ENCODE measurements around the gene LAMTOR4. TPM values are rescaled to one million over a fixed set of nuclear protein-coding genes. Genes with fewer than 3 reads are reported as not detected.
A peak's percentile ranks its signal among the peaks of the same experiment; 100 is the strongest.

LAMTOR4 gene
- total and polyA plus RNA-seq, 4 donors: 63.4 to 288 (median 187) TPM

GRCh38 chr7:100166970-100167911 lies 18.5 kb downstream of the LAMTOR4 start:
- H3K4me3 ChIP-seq: no peak overlapping the region
- no peak for TF ChIP-seq CTCF (IDR thresholded peaks at IDR 0.05; ENCODE audit: control extremely low read depth, extremely low read depth)
- peaks cover 0 to 4% (median 0%) of the 10 kb centered on the region in 4 donors for H3K36me3 ChIP-seq (ENCODE audit: control insufficient read depth in 4 of 4, insufficient read depth in 4 of 4, low read length in 4 of 4)
- ATAC-seq (ENCODE audit: insufficient read depth, low FRiP score): no peak
- DNase-seq: peak in 2 of 3 donors; percentile 64 to 72
- no peak overlapping the region for H3K27ac ChIP-seq (ENCODE audit: low read depth in 1 of 2, low read length in 1 of 2)
- H3K9ac ChIP-seq (ENCODE audit: insufficient read depth in 1 of 2, low read length in 2 of 2): peak overlapping the region in 1 of 2 donors; percentile 63
- H3K27me3 ChIP-seq (ENCODE audit: control insufficient read depth in 3 of 3, insufficient read depth in 3 of 3, low read length in 2 of 3): peaks cover 0 to 4% (median 0%) of the 10 kb centered on the region in 3 donors
- peaks cover 0 to 25% (median 3%) of the 10 kb centered on the region in 5 donors for H3K4me1 ChIP-seq (ENCODE audit: control insufficient read depth in 5 of 5, insufficient read depth in 5 of 5, low read length in 5 of 5)
- H3K9me3 ChIP-seq (ENCODE audit: control insufficient read depth in 4 of 4, insufficient read depth in 3 of 4, low read length in 3 of 4): no peaks in the 10 kb centered on the region
- WGBS, 2 donors: 26 to 33% methylated on average over 14 of the region's 14 CpGs

GRCh38 chr7:100167912-100168323 lies 19.2 kb downstream of the LAMTOR4 start:
- H3K27me3 ChIP-seq (ENCODE audit: control insufficient read depth in 3 of 3, insufficient read depth in 3 of 3, low read length in 2 of 3): peaks cover 0 to 4% (median 0%) of the 10 kb centered on the region in 3 donors
- no peak for ATAC-seq (ENCODE audit: insufficient read depth, low FRiP score)
- H3K4me1 ChIP-seq (ENCODE audit: control insufficient read depth in 5 of 5, insufficient read depth in 5 of 5, low read length in 5 of 5): peaks cover 0 to 25% (median 3%) of the 10 kb centered on the region in 5 donors
- peak overlapping the region in 1 of 2 donors; percentile 63 for H3K9ac ChIP-seq (ENCODE audit: insufficient read depth in 1 of 2, low read length in 2 of 2)
- WGBS, 2 donors: 5% methylated on average over 11 of the region's 11 CpGs
- H3K27ac ChIP-seq (ENCODE audit: low read depth in 1 of 2, low read length in 1 of 2): peak overlapping the region in 1 of 2 donors; percentile 52
- peak overlapping the region; percentile 26 for H3K4me3 ChIP-seq
- H3K9me3 ChIP-seq (ENCODE audit: control insufficient read depth in 4 of 4, insufficient read depth in 3 of 4, low read length in 3 of 4): no peaks in the 10 kb centered on the region
- H3K36me3 ChIP-seq (ENCODE audit: control insufficient read depth in 4 of 4, insufficient read depth in 4 of 4, low read length in 4 of 4): peaks cover 0 to 4% (median 0%) of the 10 kb centered on the region in 4 donors
- no peak for TF ChIP-seq CTCF (IDR thresholded peaks at IDR 0.05; ENCODE audit: control extremely low read depth, extremely low read depth)
- DNase-seq: peak in 2 of 3 donors; percentile 54 to 69

- DNase-seq (no peak), ATAC-seq (ENCODE audit: insufficient read depth, low FRiP score) (no peak)
- Histone ChIP-seq H3K9ac (ENCODE audit: insufficient read depth in 1 of 2, low read length in 2 of 2) (no peak overlapping the region), H3K4me3 (no peak overlapping the region), H3K27ac (ENCODE audit: low read depth in 1 of 2, low read length in 1 of 2) (no peak overlapping the region), H3K4me1 (ENCODE audit: control insufficient read depth in 5 of 5, insufficient read depth in 5 of 5, low read length in 5 of 5) (peaks cover 0 to 25% (median 3%) of the 10 kb centered on the region in 5 donors), H3K36me3 (ENCODE audit: control insufficient read depth in 4 of 4, insufficient read depth in 4 of 4, low read length in 4 of 4) (no peaks in the 10 kb centered on the region), H3K9me3 (ENCODE audit: control insufficient read depth in 4 of 4, insufficient read depth in 3 of 4, low read length in 3 of 4) (no peaks in the 10 kb centered on the region), H3K27me3 (ENCODE audit: control insufficient read depth in 3 of 3, insufficient read depth in 3 of 3, low read length in 2 of 3) (peaks cover 0 to 4% (median 0%) of the 10 kb centered on the region in 3 donors)
- 84 to 87% methylated on average over 11 of the region's 11 CpGs for WGBS, 2 donors
- no peak for TF ChIP-seq CTCF (IDR thresholded peaks at IDR 0.05; ENCODE audit: control extremely low read depth, extremely low read depth)
These were observed 20.6 kb downstream of the LAMTOR4 start for GRCh38 chr7:100169147-100169850.
